Ammon's horn (tissue), 1 donor: Measurements from ENCODE around the gene SH3BGRL2.
A peak's percentile ranks its signal among the peaks of the same experiment; 100 is the strongest.
"Not testable (repeated sequence)": the region's sequence is repeated elsewhere in the genome, so short reads cannot be mapped to it uniquely, and the experiment has no call there.

Experiments
- DNase-seq: peaks from one replicate; pipeline ENCODE4 v3.0.0-alpha.2; 2016; ENCODE audit warnings: low spot score

SH3BGRL2 gene

GRCh38 chr6:79649016-79649415 lies 17.9 kb downstream of the SH3BGRL2 start:
- DNase-seq, result no peak

- no peak for DNase-seq
Measured at GRCh38 chr6:79650950-79651349, 19.8 kb downstream of the SH3BGRL2 start.

- DNase-seq, result no peak
Measured at GRCh38 chr6:79656134-79656533, 25.0 kb downstream of the SH3BGRL2 start.

GRCh38 chr6:79657238-79657637 lies 26.1 kb downstream of the SH3BGRL2 start:
- no peak for DNase-seq

GRCh38 chr6:79663655-79664054 lies 32.5 kb downstream of the SH3BGRL2 start:
- DNase-seq, result not testable (repeated sequence)

GRCh38 chr6:79665725-79666551 lies 34.8 kb downstream of the SH3BGRL2 start:
- DNase-seq, result no peak

- DNase-seq, result no peak
Measured at GRCh38 chr6:79666634-79667033, 35.5 kb downstream of the SH3BGRL2 start.

- no peak for DNase-seq
Measured at GRCh38 chr6:79668381-79668780, 37.3 kb downstream of the SH3BGRL2 start.

- DNase-seq, result no peak
Measured at GRCh38 chr6:79669766-79670165, 38.6 kb downstream of the SH3BGRL2 start.

GRCh38 chr6:79670789-79671188 lies 39.7 kb downstream of the SH3BGRL2 start:
- DNase-seq, result no peak

- DNase-seq, result peak; percentile 33
Measured at GRCh38 chr6:79671600-79672266, 40.6 kb downstream of the SH3BGRL2 start.

GRCh38 chr6:79672631-79673111 lies 41.5 kb downstream of the SH3BGRL2 start:
- no peak for DNase-seq

GRCh38 chr6:79673947-79674346 lies 42.8 kb downstream of the SH3BGRL2 start:
- no peak for DNase-seq

- DNase-seq, result no peak
Measured at GRCh38 chr6:79676785-79677736, 45.9 kb downstream of the SH3BGRL2 start.

- not testable (repeated sequence) for DNase-seq
Measured at GRCh38 chr6:79682682-79683081, 51.6 kb downstream of the SH3BGRL2 start.

GRCh38 chr6:79684876-79685275 lies 53.7 kb downstream of the SH3BGRL2 start:
- DNase-seq, result no peak

GRCh38 chr6:79686707-79687309 lies 55.7 kb downstream of the SH3BGRL2 start:
- no peak for DNase-seq

- DNase-seq, result no peak
Measured at GRCh38 chr6:79687759-79688158, 56.6 kb downstream of the SH3BGRL2 start.

GRCh38 chr6:79694156-79694555 lies 63.0 kb downstream of the SH3BGRL2 start:
- DNase-seq, result no peak

GRCh38 chr6:79694623-79695343 lies 63.7 kb downstream of the SH3BGRL2 start:
- DNase-seq, result no peak

- peak; percentile 61 for DNase-seq
Measured at GRCh38 chr6:79697430-79697829, 66.3 kb downstream of the SH3BGRL2 start.
